ENCODE results near the gene C3orf62.

GRCh38 chr3:49295489-49296058 lies 18.5 kb upstream of the C3orf62 start:
- TF ChIP-seq EP300 (IDR thresholded peaks at IDR 0.05), result no peak
- TF ChIP-seq CTCF (IDR thresholded peaks at IDR 0.05), result peak; percentile 40 to 60 (median 58)
- TF ChIP-seq POLR2A (IDR thresholded peaks at IDR 0.05), result no peak

All from upper lobe of left lung (tissue), 4 donors.